Measurements from ENCODE around the gene DNAH7. TPM values are rescaled to one million over a fixed set of nuclear protein-coding genes. Genes with fewer than 3 reads are reported as not detected.

The DNAH7 gene
- total and polyA plus RNA-seq, 10 of the 15 experiments (the other 5 are each of a cell fraction or from before 2014, with no cell fraction given), result 0.05 to 0.61 (median 0.16) TPM

GRCh38 chr2:195706161-195706900 is 362.3 kb downstream of the DNAH7 start:
- H3K27me3 ChIP-seq (replicated peaks in 1 of 2; ENCODE audit: control insufficient read depth in 2 of 2, insufficient read depth in 2 of 2, low read length in 1 of 2), result no peaks in the 10 kb centered on the region
- H3K36me3 ChIP-seq (ENCODE audit: control insufficient read depth in 2 of 2, insufficient read depth in 2 of 2, low read length in 1 of 2), result no peaks in the 10 kb centered on the region; a peak in 2 of 4 replicates
- H3K79me2 ChIP-seq (ENCODE audit: control insufficient read depth, insufficient read depth, low read length), result no peaks in the 10 kb centered on the region
- ATAC-seq (no peak), FAIRE-seq (no peak), DNase-seq (ENCODE audit: low read depth, low spot score) (no peak)
- no peak overlapping the region for H2AFZ ChIP-seq (ENCODE audit: control insufficient read depth, low read depth, low read length)
- POLR2A ChIA-PET, result interaction anchor here (0.6 kb wide), 1 partner anchor 160 kb away, joined by 3 read pairs; no protein-coding TSS in a partner anchor
- intact Hi-C loops (cut with micrococcal nuclease; ENCODE audit: unreplicated experiment) (no loop called here), in situ Hi-C loops (cut with MboI) (no loop called here)
- no peak overlapping the region for H3K9ac ChIP-seq (ENCODE audit: control insufficient read depth, insufficient read depth, low read length)
- CTCF ChIA-PET, result interaction anchor here (0.8 to 1.3 kb wide), 2 partner anchors 40 to 674 kb away, joined by 3 read pairs; no protein-coding TSS in a partner anchor
- H3K4me2 ChIP-seq (ENCODE audit: control insufficient read depth, insufficient read depth), result no peak overlapping the region
- RAD21 ChIA-PET (ENCODE audit: unreplicated experiment), result no interaction called here
- no peaks in the 10 kb centered on the region for H3K9me3 ChIP-seq (replicated peaks; ENCODE audit: control insufficient read depth, insufficient read depth, low read length)
- SMC1A ChIA-PET (ENCODE audit: uncharacterized antibody, unreplicated experiment), result interaction anchor here (0.9 to 1.4 kb wide), 5 partner anchors 11 to 50 kb away, joined by 3 to 4 read pairs (median 3); partner anchors contain the start of gene SLC39A10
- H3K4me1 ChIP-seq (ENCODE audit: control insufficient read depth, insufficient read depth, low read length), result no peaks in the 10 kb centered on the region
- no peak overlapping the region for H3K27ac ChIP-seq (ENCODE audit: control insufficient read depth, insufficient read depth)
- no peak overlapping the region for H3K4me3 ChIP-seq
- BruUV-seq (replicated peaks), result no TSS peak
- no peaks in the 10 kb centered on the region for H4K20me1 ChIP-seq (ENCODE audit: control insufficient read depth, insufficient read depth)
- WGBS (ENCODE audit: insufficient coverage, insufficient replicate concordance, low lambda C conversion rate, missing lambda C conversion rate), result 76% methylated on average over 5 of the region's 5 CpGs
- TF ChIP-seq SUPT20H (IDR thresholded peaks at IDR 0.05; ENCODE audit: borderline replicate concordance, control insufficient read depth, low read depth, low read length) (no peak), RB1 (IDR thresholded peaks at IDR 0.05; ENCODE audit: borderline replicate concordance) (no peak), EGR1 (IDR thresholded peaks at IDR 0.05; ENCODE audit: borderline replicate concordance in 1 of 2, low read depth in 2 of 2, low read length in 2 of 2) (no peak), CBX5 (IDR thresholded peaks at IDR 0.05; ENCODE audit: low read depth) (no peak), ETV6 (conservative IDR thresholded peaks at IDR 0.05 in 1 of 2, IDR thresholded peaks at IDR 0.05 in 1 of 2; ENCODE audit: borderline replicate concordance in 1 of 2, low read depth in 1 of 2) (no peak), NFYB (IDR thresholded peaks at IDR 0.05; ENCODE audit: insufficient read depth, low read depth, low read length) (no peak), YY1 (IDR thresholded peaks at IDR 0.05; ENCODE audit: low read depth, low read length) (no peak), SPI1 (IDR thresholded peaks at IDR 0.05; ENCODE audit: borderline replicate concordance, insufficient read depth, low read depth, low read length) (no peak), POLR2AphosphoS5 (IDR thresholded peaks at IDR 0.05; ENCODE audit: low read length) (no peak), ZNF384 (IDR thresholded peaks at IDR 0.05; ENCODE audit: borderline replicate concordance, low read depth, low read length) (no peak), CHD1 (IDR thresholded peaks at IDR 0.05; ENCODE audit: low read depth, low read length) (no peak), WRNIP1 (IDR thresholded peaks at IDR 0.05; ENCODE audit: borderline replicate concordance, low read depth, low read length) (no peak), FOS (IDR thresholded peaks at IDR 0.05; ENCODE audit: borderline replicate concordance, extremely low read depth, insufficient read length) (no peak), EZH2 (IDR thresholded peaks at IDR 0.05; ENCODE audit: borderline replicate concordance, control insufficient read depth, low read depth, low read length) (no peak), IRF4 (IDR thresholded peaks at IDR 0.05; ENCODE audit: low read depth, low read length) (no peak), KLF5 (IDR thresholded peaks at IDR 0.05; ENCODE audit: partially characterized antibody) (no peak)
- TF ChIP-seq, protein P1, sequence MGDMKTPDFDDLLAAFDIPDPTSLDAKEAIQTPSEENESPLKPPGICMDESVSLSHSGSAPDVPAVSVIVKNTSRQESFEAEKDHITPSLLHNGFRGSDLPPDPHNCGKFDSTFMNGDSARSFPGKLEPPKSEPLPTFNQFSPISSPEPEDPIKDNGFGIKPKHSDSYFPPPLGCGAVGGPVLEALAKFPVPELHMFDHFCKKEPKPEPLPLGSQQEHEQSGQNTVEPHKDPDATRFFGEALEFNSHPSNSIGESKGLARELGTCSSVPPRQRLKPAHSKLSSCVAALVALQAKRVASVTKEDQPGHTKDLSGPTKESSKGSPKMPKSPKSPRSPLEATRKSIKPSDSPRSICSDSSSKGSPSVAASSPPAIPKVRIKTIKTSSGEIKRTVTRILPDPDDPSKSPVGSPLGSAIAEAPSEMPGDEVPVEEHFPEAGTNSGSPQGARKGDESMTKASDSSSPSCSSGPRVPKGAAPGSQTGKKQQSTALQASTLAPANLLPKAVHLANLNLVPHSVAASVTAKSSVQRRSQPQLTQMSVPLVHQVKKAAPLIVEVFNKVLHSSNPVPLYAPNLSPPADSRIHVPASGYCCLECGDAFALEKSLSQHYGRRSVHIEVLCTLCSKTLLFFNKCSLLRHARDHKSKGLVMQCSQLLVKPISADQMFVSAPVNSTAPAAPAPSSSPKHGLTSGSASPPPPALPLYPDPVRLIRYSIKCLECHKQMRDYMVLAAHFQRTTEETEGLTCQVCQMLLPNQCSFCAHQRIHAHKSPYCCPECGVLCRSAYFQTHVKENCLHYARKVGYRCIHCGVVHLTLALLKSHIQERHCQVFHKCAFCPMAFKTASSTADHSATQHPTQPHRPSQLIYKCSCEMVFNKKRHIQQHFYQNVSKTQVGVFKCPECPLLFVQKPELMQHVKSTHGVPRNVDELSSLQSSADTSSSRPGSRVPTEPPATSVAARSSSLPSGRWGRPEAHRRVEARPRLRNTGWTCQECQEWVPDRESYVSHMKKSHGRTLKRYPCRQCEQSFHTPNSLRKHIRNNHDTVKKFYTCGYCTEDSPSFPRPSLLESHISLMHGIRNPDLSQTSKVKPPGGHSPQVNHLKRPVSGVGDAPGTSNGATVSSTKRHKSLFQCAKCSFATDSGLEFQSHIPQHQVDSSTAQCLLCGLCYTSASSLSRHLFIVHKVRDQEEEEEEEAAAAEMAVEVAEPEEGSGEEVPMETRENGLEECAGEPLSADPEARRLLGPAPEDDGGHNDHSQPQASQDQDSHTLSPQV (IDR thresholded peaks at IDR 0.05), result no peak
- TF ChIP-seq, protein P2, sequence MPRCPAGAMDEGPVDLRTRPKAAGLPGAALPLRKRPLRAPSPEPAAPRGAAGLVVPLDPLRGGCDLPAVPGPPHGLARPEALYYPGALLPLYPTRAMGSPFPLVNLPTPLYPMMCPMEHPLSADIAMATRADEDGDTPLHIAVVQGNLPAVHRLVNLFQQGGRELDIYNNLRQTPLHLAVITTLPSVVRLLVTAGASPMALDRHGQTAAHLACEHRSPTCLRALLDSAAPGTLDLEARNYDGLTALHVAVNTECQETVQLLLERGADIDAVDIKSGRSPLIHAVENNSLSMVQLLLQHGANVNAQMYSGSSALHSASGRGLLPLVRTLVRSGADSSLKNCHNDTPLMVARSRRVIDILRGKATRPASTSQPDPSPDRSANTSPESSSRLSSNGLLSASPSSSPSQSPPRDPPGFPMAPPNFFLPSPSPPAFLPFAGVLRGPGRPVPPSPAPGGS (IDR thresholded peaks at IDR 0.05; ENCODE audit: borderline replicate concordance, insufficient read depth, low read depth, low read length, poor library complexity, severe bottlenecking), result no peak
